HepG2 (cell line): ENCODE data around the gene NCOA5. TPM values are rescaled to one million over a fixed set of nuclear protein-coding genes. Genes with fewer than 3 reads are reported as not detected.

ENCODE experiments used
- FOXA1 ChIP-seq, 2 experiments: fragments of 450-650 bp in 1 of 2; sonication (generic) in 1 of 2; formaldehyde crosslinking in 1 of 2; IDR thresholded peaks; 2 replicates each; pipeline versions ENCODE4 v1.4.0 to v1.6.1; 2016 to 2020; ENCODE audit warnings: missing genetic modification reagents in 1 of 2
- GATA4 ChIP-seq: sonication (generic); IDR thresholded peaks from 2 replicates; pipeline ENCODE4 v1.6.1; 2016; ENCODE audit warnings: antibody characterized with exemption, low read depth, borderline replicate concordance
- GFI1 ChIP-seq: sonication (generic); formaldehyde crosslinking; IDR thresholded peaks from 2 replicates; pipeline ENCODE4 v1.5.0; 2020; ENCODE audit warnings: missing genetic modification reagents, mild to moderate bottlenecking, borderline replicate concordance
- HNRNPL ChIP-seq: fragments of 200-400 bp; formaldehyde crosslinking; IDR thresholded peaks from 2 replicates; pipeline ENCODE4 v1.6.1; 2017; ENCODE audit warnings: mild to moderate bottlenecking, low read depth, low read length
- IRF2 ChIP-seq: IDR thresholded peaks from 2 replicates; pipeline ENCODE4 v1.6.1; 2018; ENCODE audit warnings: missing genetic modification reagents, missing compliant biosample characterization
- KDM1A ChIP-seq: IDR thresholded peaks from 2 replicates; pipeline ENCODE4 v1.6.1; 2016; ENCODE audit warnings: missing compliant biosample characterization
- MIER3 ChIP-seq: IDR thresholded peaks from 2 replicates; pipeline ENCODE4 v1.6.1; 2016; ENCODE audit warnings: missing compliant biosample characterization, borderline replicate concordance
- MLLT10 ChIP-seq: sonication (generic); formaldehyde crosslinking; IDR thresholded peaks from 2 replicates; pipeline ENCODE4 v1.4.0; 2020; ENCODE audit warnings: missing genetic modification reagents
- MTF1 ChIP-seq: sonication (generic); formaldehyde crosslinking; IDR thresholded peaks from 2 replicates; pipeline ENCODE4 v1.5.0; 2020; ENCODE audit warnings: missing genetic modification reagents
- PLRG1 ChIP-seq: fragments of 450-650 bp; conservative IDR thresholded peaks from 2 replicates; pipeline ENCODE4 v1.6.1; 2016
- SMARCC2 ChIP-seq: fragments of 450-650 bp; IDR thresholded peaks from 2 replicates; pipeline ENCODE4 v1.6.1; 2017; ENCODE audit warnings: antibody characterized with exemption, mild to moderate bottlenecking
- XBP1 ChIP-seq: sonication (generic); formaldehyde crosslinking; IDR thresholded peaks from 2 replicates; pipeline ENCODE4 v1.5.0; 2020; ENCODE audit warnings: missing genetic modification reagents
- ZBTB40 ChIP-seq, 2 experiments: fragments of 450-650 bp in 1 of 2; sonication (generic) in 1 of 2; formaldehyde crosslinking in 1 of 2; IDR thresholded peaks; 2 replicates each; pipeline versions ENCODE4 v1.6.1 to v1.8.0; 2016 to 2022; ENCODE audit warnings: antibody characterized with exemption in 1 of 2, mild to moderate bottlenecking in 1 of 2, missing genetic modification reagents in 1 of 2
- ZEB1 ChIP-seq: IDR thresholded peaks from 2 replicates; pipeline ENCODE4 v1.6.1; 2012; ENCODE audit warnings: mild to moderate bottlenecking, low read depth, inconsistent platforms; ENCODE audit not compliant: insufficient replicate concordance
- ZNF282 ChIP-seq: fragments of 450-650 bp; IDR thresholded peaks from 2 replicates; pipeline ENCODE4 v1.6.1; 2018; ENCODE audit not compliant: partially characterized antibody
- ZNF292 ChIP-seq: sonication (generic); formaldehyde crosslinking; IDR thresholded peaks from 2 replicates; pipeline ENCODE4 v1.8.1; 2022; ENCODE audit warnings: mild to moderate bottlenecking, low read depth, missing genetic modification reagents, borderline replicate concordance
- ZNF44 ChIP-seq: sonication (generic); formaldehyde crosslinking; IDR thresholded peaks from 2 replicates; pipeline ENCODE4 v1.5.1; 2020; ENCODE audit warnings: mild to moderate bottlenecking, missing genetic modification reagents
- ZNF510 ChIP-seq: sonication (generic); formaldehyde crosslinking; IDR thresholded peaks from 2 replicates; pipeline ENCODE4 v1.4.0; 2020; ENCODE audit warnings: low read depth, mild to moderate bottlenecking, missing genetic modification reagents
- ZNF747 ChIP-seq: sonication (generic); formaldehyde crosslinking; IDR thresholded peaks from 2 replicates; pipeline ENCODE4 v1.8.1; 2023; ENCODE audit warnings: missing genetic modification reagents, mild to moderate bottlenecking, borderline replicate concordance
- polyA plus RNA-seq, 8 experiments: library from polyadenylated mRNA; depleted of rRNA in 3 of 8; stranded (reverse) in 7 of 8; unstranded in 1 of 8; fragments of >200 nt; fragmentation: Illumina TruSeq in 4 of 8; extraction: Trizol in 4 of 8; gene quantifications; 2 replicates each; pipeline versions ENCODE4 v1.2.1 to v1.2.3, GENCODE V29; 2011 to 2016; ENCODE audit warnings: low read depth in 4 of 8, missing spikeins in 1 of 8, mixed read lengths in 1 of 8; ENCODE audit not compliant: insufficient read depth in 1 of 8
- total RNA-seq, 5 experiments: library from RNA; depleted of rRNA; stranded (reverse); fragments of >200 nt; fragmentation: Illumina TruSeq; extraction: Trizol; gene quantifications; 2 replicates each; pipeline ENCODE4 v1.2.3, GENCODE V29; 2016; ENCODE audit warnings: low read depth in 1 of 5
- TF ChIP-seq, protein P1 (sequence below): sonication (generic); formaldehyde crosslinking; IDR thresholded peaks from 2 replicates; pipeline ENCODE4 v1.4.0; 2020; ENCODE audit warnings: mild to moderate bottlenecking, missing genetic modification reagents

NCOA5 gene
- total and polyA plus RNA-seq, 2 of the 13 experiments (the other 11 are each of a cell fraction or from before 2014, with no cell fraction given) = 16.5 to 28.4 TPM

DNA sequence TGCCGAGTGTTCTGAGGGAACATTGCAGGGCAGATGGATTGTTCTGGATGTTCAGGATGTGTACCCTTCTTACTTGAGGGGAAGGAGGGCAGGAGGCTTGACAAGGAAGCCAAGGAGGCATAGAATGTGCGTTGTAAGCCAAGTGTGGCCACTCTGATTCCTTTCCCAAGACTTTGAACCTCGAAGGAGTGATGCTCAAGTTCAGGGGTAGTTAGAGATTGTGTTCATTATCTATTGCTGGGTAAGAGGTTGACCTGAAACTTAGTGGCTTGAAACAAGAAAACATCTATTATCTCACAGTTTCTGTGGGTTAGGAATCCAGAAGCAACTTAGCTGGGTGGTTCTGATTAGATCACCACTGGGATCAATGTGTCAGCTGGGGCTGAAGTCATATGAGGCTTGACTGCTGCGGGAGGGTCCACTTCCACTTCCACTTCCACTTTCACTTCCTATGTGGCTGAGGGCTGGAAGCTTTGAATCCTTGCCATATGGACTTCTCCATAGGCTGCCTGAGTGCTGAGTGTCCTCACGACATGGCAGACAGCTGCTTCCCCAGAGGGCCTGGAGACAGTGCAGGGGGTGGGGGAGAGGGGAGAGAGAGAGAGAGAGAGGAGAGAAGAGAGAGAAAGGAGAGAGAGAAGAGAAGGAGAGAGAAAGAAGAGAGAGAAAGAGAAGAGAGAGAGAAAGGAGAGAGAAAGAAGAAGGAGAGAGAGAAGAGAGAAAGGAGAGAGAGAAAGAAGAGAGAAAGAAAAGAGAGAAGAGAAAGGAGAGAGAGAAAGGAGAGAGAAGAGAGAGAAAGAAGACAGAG lies 21.5 kb upstream of the NCOA5 start (continued):
- TF ChIP-seq ZBTB40 (IDR thresholded peaks at IDR 0.05) = peak; percentile 29; the same call in 1 of the 2 replicates
- TF ChIP-seq ZBTB40 (CRISPR knock-in tag; IDR thresholded peaks at IDR 0.05) = no peak
- no peak for TF ChIP-seq ZNF510 (CRISPR knock-in tag)
- TF ChIP-seq KDM1A (CRISPR knock-in tag) = no peak
- no peak for TF ChIP-seq SMARCC2
- TF ChIP-seq, protein P1, sequence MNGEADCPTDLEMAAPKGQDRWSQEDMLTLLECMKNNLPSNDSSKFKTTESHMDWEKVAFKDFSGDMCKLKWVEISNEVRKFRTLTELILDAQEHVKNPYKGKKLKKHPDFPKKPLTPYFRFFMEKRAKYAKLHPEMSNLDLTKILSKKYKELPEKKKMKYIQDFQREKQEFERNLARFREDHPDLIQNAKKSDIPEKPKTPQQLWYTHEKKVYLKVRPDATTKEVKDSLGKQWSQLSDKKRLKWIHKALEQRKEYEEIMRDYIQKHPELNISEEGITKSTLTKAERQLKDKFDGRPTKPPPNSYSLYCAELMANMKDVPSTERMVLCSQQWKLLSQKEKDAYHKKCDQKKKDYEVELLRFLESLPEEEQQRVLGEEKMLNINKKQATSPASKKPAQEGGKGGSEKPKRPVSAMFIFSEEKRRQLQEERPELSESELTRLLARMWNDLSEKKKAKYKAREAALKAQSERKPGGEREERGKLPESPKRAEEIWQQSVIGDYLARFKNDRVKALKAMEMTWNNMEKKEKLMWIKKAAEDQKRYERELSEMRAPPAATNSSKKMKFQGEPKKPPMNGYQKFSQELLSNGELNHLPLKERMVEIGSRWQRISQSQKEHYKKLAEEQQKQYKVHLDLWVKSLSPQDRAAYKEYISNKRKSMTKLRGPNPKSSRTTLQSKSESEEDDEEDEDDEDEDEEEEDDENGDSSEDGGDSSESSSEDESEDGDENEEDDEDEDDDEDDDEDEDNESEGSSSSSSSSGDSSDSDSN (CRISPR knock-in tag) = no peak
- TF ChIP-seq ZNF282 = no peak
- TF ChIP-seq ZEB1 = no peak
- TF ChIP-seq IRF2 (CRISPR knock-in tag) = no peak
- no peak for TF ChIP-seq XBP1
- TF ChIP-seq GATA4 = no peak
- no peak for TF ChIP-seq GFI1 (CRISPR knock-in tag)
- no peak for TF ChIP-seq MLLT10
- peak; percentile 16; the same call in 1 of the 2 replicates for TF ChIP-seq PLRG1
- TF ChIP-seq MIER3 (CRISPR knock-in tag) = no peak
- no peak for TF ChIP-seq ZNF44 (CRISPR knock-in tag)
- no peak for TF ChIP-seq MTF1 (CRISPR knock-in tag)
- no peak for TF ChIP-seq ZNF747 (CRISPR knock-in tag)
- TF ChIP-seq ZNF292 (CRISPR knock-in tag) = no peak
- TF ChIP-seq HNRNPL = no peak
- no peak for TF ChIP-seq FOXA1 (IDR thresholded peaks at IDR 0.05)
- TF ChIP-seq FOXA1 (CRISPR knock-in tag; IDR thresholded peaks at IDR 0.05) = no peak
